Measurements from ENCODE around the gene CD8B2. TPM values are rescaled to one million over a fixed set of nuclear protein-coding genes. Genes with fewer than 3 reads are reported as not detected.
"Not testable (repeated sequence)": the region's sequence is repeated elsewhere in the genome, so short reads cannot be mapped to it uniquely, and the experiment has no call there.

CD8B2 gene
- total and polyA plus RNA-seq, 10 of the 15 experiments (the other 5 are each of a cell fraction or from before 2014, with no cell fraction given), result 0.05 to 0.08 TPM; not detected in 8

GRCh38 chr2:106504192-106504591 lies 17.0 kb downstream of the CD8B2 start:
- BruUV-seq (replicated peaks); POLR2A ChIA-PET: not testable (repeated sequence)

GRCh38 chr2:106504787-106505186 lies 17.6 kb downstream of the CD8B2 start:
- DNase-seq (ENCODE audit: low read depth, low spot score); ATAC-seq; CTCF ChIA-PET; H3K27me3 ChIP-seq (replicated peaks in 1 of 2; ENCODE audit: control insufficient read depth in 2 of 2, insufficient read depth in 2 of 2, low read length in 1 of 2); BruUV-seq (replicated peaks); H3K9ac ChIP-seq (ENCODE audit: control insufficient read depth, insufficient read depth, low read length); H3K79me2 ChIP-seq (ENCODE audit: control insufficient read depth, insufficient read depth, low read length); H3K36me3 ChIP-seq (ENCODE audit: control insufficient read depth in 2 of 2, insufficient read depth in 2 of 2, low read length in 1 of 2); H3K4me3 ChIP-seq; H4K20me1 ChIP-seq (ENCODE audit: control insufficient read depth, insufficient read depth); intact Hi-C loops (cut with micrococcal nuclease; ENCODE audit: unreplicated experiment); H2AFZ ChIP-seq (ENCODE audit: control insufficient read depth, low read depth, low read length); H3K9me3 ChIP-seq (replicated peaks; ENCODE audit: control insufficient read depth, insufficient read depth, low read length); SMC1A ChIA-PET (ENCODE audit: uncharacterized antibody, unreplicated experiment); FAIRE-seq; in situ Hi-C loops (cut with MboI); RAD21 ChIA-PET (ENCODE audit: unreplicated experiment); H3K4me2 ChIP-seq (ENCODE audit: control insufficient read depth, insufficient read depth); H3K27ac ChIP-seq (ENCODE audit: control insufficient read depth, insufficient read depth); POLR2A ChIA-PET; H3K4me1 ChIP-seq (ENCODE audit: control insufficient read depth, insufficient read depth, low read length): not testable (repeated sequence)
- 10% methylated on average over 4 of the region's 4 CpGs for WGBS (ENCODE audit: insufficient coverage, insufficient replicate concordance, low lambda C conversion rate, missing lambda C conversion rate)

More at GRCh38 chr2:106504192-106504591, 17.0 kb downstream of the CD8B2 start:
- RAD21 ChIA-PET (ENCODE audit: unreplicated experiment); H3K4me1 ChIP-seq (ENCODE audit: control insufficient read depth, insufficient read depth, low read length); DNase-seq (ENCODE audit: low read depth, low spot score); in situ Hi-C loops (cut with MboI); FAIRE-seq; H3K27me3 ChIP-seq (replicated peaks in 1 of 2; ENCODE audit: control insufficient read depth in 2 of 2, insufficient read depth in 2 of 2, low read length in 1 of 2); H3K27ac ChIP-seq (ENCODE audit: control insufficient read depth, insufficient read depth); H3K79me2 ChIP-seq (ENCODE audit: control insufficient read depth, insufficient read depth, low read length); CTCF ChIA-PET; SMC1A ChIA-PET (ENCODE audit: uncharacterized antibody, unreplicated experiment); intact Hi-C loops (cut with micrococcal nuclease; ENCODE audit: unreplicated experiment); H3K4me3 ChIP-seq; H3K36me3 ChIP-seq (ENCODE audit: control insufficient read depth in 2 of 2, insufficient read depth in 2 of 2, low read length in 1 of 2); H3K9ac ChIP-seq (ENCODE audit: control insufficient read depth, insufficient read depth, low read length); H3K9me3 ChIP-seq (replicated peaks; ENCODE audit: control insufficient read depth, insufficient read depth, low read length); ATAC-seq; H4K20me1 ChIP-seq (ENCODE audit: control insufficient read depth, insufficient read depth); H2AFZ ChIP-seq (ENCODE audit: control insufficient read depth, low read depth, low read length); H3K4me2 ChIP-seq (ENCODE audit: control insufficient read depth, insufficient read depth): not testable (repeated sequence)
- WGBS (ENCODE audit: insufficient coverage, insufficient replicate concordance, low lambda C conversion rate, missing lambda C conversion rate), result 40% methylated on average over 6 of the region's 11 CpGs

GRCh38 chr2:106506002-106506687 lies 19.0 kb downstream of the CD8B2 start:
- H4K20me1 ChIP-seq (ENCODE audit: control insufficient read depth, insufficient read depth); H3K9ac ChIP-seq (ENCODE audit: control insufficient read depth, insufficient read depth, low read length); H3K4me2 ChIP-seq (ENCODE audit: control insufficient read depth, insufficient read depth); H3K27ac ChIP-seq (ENCODE audit: control insufficient read depth, insufficient read depth); intact Hi-C loops (cut with micrococcal nuclease; ENCODE audit: unreplicated experiment); SMC1A ChIA-PET (ENCODE audit: uncharacterized antibody, unreplicated experiment); ATAC-seq; H3K4me3 ChIP-seq; H3K4me1 ChIP-seq (ENCODE audit: control insufficient read depth, insufficient read depth, low read length); POLR2A ChIA-PET; RAD21 ChIA-PET (ENCODE audit: unreplicated experiment); H3K79me2 ChIP-seq (ENCODE audit: control insufficient read depth, insufficient read depth, low read length); BruUV-seq (replicated peaks); CTCF ChIA-PET; H3K9me3 ChIP-seq (replicated peaks; ENCODE audit: control insufficient read depth, insufficient read depth, low read length); H2AFZ ChIP-seq (ENCODE audit: control insufficient read depth, low read depth, low read length); DNase-seq (ENCODE audit: low read depth, low spot score); FAIRE-seq; in situ Hi-C loops (cut with MboI); H3K36me3 ChIP-seq (ENCODE audit: control insufficient read depth in 2 of 2, insufficient read depth in 2 of 2, low read length in 1 of 2); H3K27me3 ChIP-seq (replicated peaks in 1 of 2; ENCODE audit: control insufficient read depth in 2 of 2, insufficient read depth in 2 of 2, low read length in 1 of 2): not testable (repeated sequence)
- WGBS (ENCODE audit: insufficient coverage, insufficient replicate concordance, low lambda C conversion rate, missing lambda C conversion rate), result 69% methylated on average over 3 of the region's 9 CpGs

- H3K36me3 ChIP-seq (ENCODE audit: control insufficient read depth in 2 of 2, insufficient read depth in 2 of 2, low read length in 1 of 2); FAIRE-seq; RAD21 ChIA-PET (ENCODE audit: unreplicated experiment); H3K4me3 ChIP-seq; H3K27ac ChIP-seq (ENCODE audit: control insufficient read depth, insufficient read depth); H3K9me3 ChIP-seq (replicated peaks; ENCODE audit: control insufficient read depth, insufficient read depth, low read length); POLR2A ChIA-PET; BruUV-seq (replicated peaks); DNase-seq (ENCODE audit: low read depth, low spot score); H4K20me1 ChIP-seq (ENCODE audit: control insufficient read depth, insufficient read depth); H2AFZ ChIP-seq (ENCODE audit: control insufficient read depth, low read depth, low read length); CTCF ChIA-PET; intact Hi-C loops (cut with micrococcal nuclease; ENCODE audit: unreplicated experiment); H3K4me2 ChIP-seq (ENCODE audit: control insufficient read depth, insufficient read depth); H3K9ac ChIP-seq (ENCODE audit: control insufficient read depth, insufficient read depth, low read length); H3K79me2 ChIP-seq (ENCODE audit: control insufficient read depth, insufficient read depth, low read length); H3K4me1 ChIP-seq (ENCODE audit: control insufficient read depth, insufficient read depth, low read length); in situ Hi-C loops (cut with MboI); SMC1A ChIA-PET (ENCODE audit: uncharacterized antibody, unreplicated experiment); H3K27me3 ChIP-seq (replicated peaks in 1 of 2; ENCODE audit: control insufficient read depth in 2 of 2, insufficient read depth in 2 of 2, low read length in 1 of 2): not testable (repeated sequence)
- ATAC-seq, result peak; percentile 48
- WGBS (ENCODE audit: insufficient coverage, insufficient replicate concordance, low lambda C conversion rate, missing lambda C conversion rate), result 39% methylated on average over 6 of the region's 11 CpGs
These were observed 21.7 kb downstream of the CD8B2 start for GRCh38 chr2:106508660-106509373.

All from GM12878 (cell line).